ENCODE results near the gene SFXN5.

SFXN5 gene

DNA sequence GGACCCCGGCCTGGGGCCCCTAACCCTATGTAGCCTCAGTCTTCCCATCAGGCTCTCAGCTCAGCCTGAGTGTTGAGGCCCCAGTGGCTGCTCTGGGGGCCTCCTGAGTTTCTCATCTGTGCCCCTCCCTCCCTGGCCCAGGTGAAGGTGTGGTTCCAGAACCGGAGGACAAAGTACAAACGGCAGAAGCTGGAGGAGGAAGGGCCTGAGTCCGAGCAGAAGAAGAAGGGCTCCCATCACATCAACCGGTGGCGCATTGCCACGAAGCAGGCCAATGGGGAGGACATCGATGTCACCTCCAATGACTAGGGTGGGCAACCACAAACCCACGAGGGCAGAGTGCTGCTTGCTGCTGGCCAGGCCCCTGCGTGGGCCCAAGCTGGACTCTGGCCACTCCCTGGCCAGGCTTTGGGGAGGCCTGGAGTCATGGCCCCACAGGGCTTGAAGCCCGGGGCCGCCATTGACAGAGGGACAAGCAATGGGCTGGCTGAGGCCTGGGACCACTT, 137.8 kb downstream of the SFXN5 start:
- no peak for DNase-seq

DNA sequence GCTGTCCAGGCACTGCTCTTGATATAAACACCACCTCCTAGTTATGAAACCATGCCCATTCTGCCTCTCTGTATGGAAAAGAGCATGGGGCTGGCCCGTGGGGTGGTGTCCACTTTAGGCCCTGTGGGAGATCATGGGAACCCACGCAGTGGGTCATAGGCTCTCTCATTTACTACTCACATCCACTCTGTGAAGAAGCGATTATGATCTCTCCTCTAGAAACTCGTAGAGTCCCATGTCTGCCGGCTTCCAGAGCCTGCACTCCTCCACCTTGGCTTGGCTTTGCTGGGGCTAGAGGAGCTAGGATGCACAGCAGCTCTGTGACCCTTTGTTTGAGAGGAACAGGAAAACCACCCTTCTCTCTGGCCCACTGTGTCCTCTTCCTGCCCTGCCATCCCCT, 138.3 kb downstream of the SFXN5 start:
- no peak for DNase-seq

DNA sequence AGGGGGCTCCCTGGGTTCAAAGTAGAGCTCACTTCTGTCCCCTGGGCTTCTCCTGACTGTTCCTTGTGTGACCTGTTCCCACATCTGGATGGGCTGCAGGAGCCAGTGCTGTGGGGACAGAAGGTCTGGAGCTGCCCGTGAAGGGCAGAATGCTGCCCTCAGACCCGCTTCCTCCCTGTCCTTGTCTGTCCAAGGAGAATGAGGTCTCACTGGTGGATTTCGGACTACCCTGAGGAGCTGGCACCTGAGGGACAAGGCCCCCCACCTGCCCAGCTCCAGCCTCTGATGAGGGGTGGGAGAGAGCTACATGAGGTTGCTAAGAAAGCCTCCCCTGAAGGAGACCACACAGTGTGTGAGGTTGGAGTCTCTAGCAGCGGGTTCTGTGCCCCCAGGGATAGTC, 138.7 kb downstream of the SFXN5 start:
- no peak for DNase-seq

DNA sequence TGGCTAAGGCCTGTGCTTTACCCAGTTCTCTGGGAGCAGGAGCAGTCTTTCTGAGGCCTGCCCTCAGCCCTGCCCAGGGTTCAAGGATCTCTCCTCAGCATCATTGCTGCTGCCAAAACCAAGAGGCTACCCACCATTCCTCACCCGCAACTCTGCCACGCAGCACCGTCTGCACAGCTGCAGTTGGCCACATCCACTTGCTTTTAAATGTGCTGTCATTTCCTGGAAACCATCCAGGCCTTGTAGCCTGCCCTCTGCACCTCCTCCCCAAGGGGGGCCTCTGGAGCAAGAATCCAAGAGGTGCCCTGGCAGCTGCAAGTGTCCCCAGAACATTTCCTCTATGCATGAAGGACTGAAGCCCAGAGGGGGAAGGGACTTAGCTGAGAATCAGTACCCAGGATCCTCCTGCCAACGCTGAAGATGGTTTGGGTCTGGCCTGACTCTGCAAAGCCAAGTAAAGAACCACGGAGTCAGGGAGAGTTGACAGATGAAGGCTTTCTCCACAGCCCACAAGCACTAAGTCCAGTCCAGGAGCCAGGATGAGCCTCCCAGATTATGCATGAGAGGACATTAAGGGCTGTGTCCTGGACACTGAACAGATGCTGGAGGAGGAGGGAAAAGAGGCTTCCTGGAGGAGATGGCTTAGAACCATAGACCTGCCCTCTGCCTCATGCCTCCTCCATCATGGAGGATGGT, 139.3 kb downstream of the SFXN5 start:
- DNase-seq: no peak

DNA sequence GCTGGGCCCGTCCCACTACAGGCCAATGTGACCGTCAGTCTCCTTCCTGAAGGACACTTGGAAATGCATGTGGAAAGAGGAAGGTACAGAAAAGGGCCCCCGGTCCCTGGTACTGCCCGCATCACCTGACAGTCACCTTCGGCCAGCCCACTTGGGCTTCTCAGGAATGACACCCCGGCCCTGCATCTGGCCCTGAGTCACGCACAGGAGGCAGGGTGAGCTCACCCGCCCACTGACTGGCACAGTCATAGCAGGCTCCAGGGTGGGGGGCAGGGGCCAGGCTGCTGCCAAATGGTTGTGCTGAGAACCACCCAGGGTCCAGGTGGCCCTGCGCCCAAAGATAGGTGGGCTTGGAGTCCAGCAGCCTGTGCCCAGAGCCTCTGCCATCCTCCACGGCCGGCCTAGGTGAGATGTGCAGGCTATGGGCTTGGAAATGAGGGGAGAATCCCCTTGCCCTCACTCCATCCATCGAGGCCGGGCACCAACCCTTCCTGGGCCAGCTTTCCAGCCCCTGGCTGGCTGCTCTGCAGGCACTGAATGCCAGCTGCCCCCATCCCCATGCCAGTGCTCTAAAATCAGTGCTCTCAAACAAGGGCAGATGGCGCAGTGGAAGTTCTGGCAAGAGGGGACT, 140.1 kb downstream of the SFXN5 start:
- DNase-seq: no peak

DNA sequence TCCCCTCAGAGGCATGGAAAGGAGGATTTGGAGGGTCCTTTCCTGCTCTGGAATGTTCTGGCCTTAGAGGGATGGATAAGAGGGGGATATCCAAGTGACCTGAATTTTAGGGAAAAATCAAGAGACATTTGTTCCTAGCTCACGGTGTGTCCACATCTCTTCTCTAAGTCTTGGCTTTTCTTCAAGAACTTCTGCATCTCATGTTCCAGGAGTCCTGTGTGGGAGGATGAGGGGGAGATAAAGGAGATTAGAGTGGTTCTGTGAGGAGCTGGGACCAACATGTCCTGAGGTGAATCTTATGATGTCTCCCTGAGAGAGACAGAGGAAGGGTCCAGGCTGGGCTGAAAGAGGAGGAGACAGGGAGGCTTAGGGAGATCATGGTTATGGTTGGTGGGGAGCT, 142.5 kb downstream of the SFXN5 start:
- no peak for DNase-seq

DNA sequence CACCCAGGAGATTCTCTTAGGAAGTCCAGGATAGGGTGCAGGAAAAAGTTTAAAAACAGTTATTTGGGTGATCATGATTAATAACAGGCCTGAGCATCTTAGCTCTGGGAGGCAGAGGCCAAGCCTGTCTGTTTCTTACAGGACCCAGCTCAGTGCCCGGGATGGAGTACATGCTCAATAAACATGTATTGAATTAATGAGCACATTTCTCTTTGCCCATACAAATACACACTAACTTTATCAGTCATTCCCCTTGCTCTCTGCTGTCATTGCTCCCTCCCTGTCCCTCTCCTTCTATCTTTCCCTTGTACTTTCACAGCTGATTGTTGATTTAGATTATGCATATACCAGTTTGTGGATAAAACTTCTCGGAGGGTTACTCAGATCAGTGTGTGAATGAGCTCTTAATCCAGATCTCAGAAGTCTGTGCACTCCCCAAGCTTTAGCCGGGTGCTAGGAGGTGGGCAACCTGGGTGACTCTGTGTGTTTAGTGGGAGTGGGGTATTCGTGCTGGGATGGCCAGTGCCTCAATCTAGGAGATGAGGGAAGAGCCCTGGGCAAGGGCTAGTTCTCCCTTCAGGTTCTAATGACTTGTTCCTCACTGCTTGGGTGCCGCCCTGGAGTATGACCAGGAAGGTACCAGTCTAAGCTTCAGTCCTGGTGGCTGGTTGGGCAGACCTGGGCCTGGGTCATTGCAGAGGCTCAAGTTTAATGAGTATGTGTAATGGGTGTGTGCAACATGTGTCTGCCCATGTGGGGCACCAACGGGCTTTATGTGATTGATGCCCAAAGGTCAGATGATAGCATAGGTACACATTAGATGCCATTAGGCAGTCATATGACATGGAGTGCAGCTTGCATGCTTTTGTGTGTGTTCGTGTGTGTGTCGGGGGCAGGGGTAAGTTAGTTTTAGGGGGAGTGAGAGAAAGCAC, 143.6 kb downstream of the SFXN5 start:
- no peak for DNase-seq

DNA sequence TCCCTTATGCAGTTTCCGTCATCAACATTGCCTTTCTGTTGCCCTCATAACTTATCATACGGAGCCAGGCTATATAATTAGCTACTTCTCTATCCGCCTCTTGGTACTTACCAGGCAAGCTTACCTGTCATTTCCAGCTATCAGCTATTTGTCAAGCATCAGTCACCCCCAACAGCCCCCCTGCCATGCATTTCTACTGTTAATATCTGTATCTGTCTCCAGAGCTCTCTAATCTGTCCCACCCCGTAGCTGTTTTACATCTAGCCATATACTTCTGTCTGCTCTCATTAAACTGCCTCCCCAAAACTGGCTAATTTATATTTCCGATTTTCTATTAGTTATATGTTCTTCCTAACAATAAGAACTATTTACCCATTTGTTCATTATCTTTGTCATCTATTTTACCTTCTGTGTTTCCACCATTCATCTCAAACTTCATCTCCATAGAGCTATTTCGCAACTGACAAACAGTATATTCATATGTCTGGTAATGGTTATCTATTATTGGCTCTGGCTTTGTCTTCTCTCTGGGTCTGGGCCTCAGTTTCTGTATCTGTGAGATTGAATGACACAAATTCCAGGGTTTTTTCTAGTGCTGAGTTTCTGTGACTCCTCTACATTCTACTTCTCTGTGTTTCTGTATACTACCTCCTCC, 144.6 kb downstream of the SFXN5 start:
- DNase-seq: no peak

DNA sequence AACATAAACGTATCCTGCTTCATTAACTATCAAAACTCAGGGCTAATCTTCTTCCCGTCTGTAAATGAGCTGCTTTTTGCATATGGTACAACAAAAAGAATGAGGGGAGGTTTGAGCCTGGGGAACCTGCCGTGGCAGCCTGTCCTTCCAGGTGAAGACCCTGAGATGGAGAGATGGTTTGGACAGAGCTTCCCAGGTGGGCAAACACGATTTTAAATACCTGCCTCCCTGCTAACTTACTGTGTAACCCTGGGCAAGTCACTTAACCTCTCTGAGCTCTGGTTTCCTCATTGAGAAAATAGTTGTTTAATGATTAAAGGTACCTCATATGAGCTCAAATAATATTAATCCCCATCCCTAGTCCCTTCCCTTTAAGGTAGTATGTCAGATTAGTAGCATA, 145.1 kb downstream of the SFXN5 start:
- DNase-seq: no peak

DNA sequence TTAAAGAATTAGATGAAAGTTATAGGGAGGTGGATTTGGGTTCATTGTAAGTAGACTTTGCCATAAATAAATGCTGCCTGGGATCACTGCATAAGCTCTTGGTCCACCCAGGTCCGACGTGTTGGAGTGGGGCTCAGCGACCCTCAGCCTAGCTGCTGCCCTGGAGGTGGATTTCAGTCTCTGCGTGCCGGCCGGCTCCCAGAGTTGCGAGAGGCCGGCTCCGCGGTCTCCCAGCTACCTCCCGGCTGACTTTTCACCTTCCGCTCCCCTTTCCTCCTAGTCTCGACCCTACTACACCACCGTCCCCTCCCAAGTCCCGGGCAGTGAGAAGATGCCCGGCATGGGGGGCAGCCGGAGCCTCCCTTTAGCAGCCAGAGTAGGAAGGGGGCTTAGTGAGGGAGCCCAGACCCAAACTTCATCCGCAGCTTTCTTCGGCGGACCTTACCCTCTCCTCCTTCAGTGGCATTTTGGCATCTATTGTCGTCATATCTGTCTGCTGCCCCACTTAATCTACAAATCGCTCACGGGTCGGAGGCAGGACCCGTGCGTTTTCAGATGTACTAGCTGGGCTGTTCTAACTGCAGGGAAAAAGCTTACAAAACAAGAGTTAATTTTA, 146.1 kb downstream of the SFXN5 start:
- no peak for DNase-seq

DNA sequence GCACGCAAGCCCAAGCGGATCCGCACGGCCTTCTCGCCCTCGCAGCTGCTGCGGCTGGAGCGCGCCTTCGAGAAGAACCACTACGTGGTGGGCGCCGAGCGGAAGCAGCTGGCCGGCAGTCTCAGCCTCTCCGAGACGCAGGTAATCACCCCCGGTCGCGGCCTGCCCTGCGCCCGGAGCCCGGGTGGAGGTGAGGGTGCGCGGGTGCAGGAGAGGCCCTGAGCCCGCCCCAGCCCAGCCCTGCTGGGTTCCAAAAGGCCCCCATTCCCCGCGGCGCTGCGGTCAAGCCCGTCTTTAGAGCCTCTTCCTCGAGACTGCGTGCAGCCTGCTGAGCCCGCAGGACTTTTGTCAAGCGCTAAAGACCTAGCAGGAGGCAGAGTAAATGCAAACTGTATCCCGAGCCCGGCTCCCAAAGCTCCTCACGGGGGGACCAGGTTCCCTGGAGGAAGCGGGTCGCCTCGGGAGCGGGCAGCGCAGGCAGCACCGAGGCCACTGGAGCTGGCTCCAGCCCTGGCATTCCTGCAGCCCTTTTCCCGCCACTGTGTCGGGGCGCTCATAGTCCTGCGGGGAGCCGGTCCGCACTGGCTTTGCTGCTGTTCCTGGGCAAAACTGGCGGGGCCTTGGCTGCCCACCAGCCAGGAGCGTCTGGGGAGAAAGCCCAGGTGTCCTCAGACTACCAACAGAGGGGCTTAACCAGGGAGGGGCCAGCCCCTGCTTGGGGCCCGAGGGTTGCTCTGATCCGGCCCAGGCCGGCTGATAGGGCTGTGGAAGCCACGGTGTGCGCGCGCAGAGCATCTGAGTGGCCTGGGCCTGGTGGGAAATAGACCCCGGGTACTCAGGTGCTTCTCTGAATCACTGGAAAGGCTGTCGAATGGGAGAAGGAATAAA, 146.9 kb downstream of the SFXN5 start:
- no peak for DNase-seq

DNA sequence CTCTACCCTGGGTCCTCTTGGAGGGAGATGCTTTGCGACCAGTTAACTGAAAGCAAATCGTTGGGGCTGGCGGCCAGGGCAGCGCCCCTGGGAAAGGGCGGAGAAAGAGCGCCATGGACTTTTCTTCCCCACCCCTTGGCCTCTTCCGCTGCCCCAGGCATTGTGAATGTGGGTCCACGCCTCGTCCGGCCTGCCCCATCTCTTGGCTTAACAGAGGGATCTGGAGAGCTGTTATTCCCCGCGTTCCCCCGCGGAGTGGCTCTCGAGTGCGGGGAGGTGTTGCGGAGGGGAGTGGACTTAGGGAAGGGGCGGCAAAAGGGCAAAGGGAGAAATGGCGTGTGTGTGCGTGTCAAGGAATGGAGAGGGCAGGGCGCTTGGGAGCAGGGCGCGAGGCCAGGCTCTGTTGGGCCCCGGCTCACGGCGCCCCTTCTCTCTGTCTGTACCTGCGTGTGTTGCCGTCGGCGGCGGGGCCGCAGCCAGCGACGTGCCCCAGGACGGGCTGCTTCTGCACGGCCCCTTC, 147.6 kb downstream of the SFXN5 start:
- DNase-seq: no peak

DNA sequence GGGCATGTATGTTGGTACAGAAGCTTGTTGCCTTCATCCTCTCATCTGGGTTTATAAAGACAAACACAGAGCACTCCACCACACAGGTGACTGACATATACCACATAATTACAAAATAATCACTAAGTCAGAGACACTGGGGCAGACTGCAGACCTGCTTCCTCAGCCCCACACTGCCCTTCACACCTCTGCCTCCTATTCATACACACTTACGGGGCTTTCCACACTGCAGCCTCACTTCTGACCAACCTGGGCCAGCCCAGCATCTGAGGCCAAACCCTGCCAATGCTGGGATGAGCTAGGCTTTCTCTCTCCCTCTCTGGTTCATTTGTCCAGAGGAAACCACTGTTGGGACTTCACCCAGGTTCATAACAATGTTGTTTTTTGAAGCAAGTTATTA, 149.7 kb downstream of the SFXN5 start:
- no peak for DNase-seq

DNA sequence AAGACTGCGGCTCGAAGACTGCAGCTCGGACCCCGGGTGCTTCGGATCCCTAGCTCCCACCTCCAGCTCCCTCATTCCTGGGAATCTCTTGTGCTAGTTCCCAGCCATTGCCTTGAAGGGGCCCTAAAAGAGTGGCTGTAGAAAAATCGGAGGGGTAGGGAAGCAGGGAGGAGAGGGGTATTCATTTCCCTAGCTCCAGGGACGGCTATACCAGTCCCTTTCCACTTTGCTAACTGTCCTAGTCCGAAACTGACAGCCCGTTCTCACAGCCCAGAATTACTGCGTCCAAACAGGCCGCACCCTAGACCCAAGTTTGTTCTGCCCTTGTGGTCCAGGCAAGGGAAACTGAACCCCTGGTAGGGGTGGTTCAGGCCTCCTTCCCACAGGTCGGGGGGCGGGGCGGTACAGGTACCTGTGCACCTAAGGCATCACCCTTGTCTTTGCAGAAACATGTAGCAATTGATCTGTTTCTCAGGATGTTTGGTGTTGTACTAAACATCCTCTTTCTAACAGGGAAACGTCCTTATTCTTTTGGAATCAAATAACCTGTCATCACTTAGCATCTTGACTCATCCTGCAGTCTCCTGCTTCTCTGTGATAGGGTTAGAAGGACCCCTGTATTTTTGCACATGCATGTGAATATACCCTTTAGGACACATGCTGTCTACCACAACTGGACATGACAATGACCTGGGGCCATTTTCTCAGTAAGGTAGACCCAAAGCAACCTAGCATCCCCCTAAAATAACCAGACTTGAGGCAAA, 150.2 kb downstream of the SFXN5 start:
- no peak for DNase-seq

DNA sequence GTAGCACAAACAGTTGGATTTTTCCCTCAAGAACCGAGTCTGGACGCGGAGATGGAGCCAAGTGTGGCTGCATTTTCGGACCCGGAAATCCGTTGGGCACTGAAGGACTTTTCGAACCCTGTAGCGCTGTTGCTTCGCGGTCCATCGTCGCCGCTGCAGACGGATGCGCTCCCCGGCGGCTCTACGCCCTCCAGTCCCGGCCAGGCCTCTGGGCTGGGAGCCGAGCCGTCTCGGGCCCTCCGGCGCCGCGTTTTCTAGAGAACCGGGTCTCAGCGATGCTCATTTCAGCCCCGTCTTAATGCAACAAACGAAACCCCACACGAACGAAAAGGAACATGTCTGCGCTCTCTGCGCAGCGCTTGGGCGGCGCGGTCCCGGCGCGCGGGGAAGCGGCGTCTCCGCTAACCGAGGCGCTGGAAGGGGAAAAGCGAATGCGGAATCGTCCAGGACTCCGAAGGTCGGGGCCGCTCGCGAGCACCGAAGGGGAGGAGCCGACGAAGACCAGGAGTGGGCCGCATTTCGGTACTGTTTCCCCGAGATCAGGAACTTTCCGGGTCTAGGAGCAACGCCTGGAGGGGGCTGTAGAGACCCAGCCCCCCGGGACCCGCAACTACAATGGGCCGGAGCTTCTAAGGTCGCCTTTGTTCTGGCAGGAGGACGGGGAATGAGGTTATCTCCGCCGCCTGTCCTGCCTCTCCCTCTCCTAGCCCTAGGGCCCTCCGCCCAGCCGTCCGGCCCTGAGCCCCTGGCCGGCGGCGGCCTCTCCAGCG, 151.0 kb downstream of the SFXN5 start:
- no peak for DNase-seq

DNA sequence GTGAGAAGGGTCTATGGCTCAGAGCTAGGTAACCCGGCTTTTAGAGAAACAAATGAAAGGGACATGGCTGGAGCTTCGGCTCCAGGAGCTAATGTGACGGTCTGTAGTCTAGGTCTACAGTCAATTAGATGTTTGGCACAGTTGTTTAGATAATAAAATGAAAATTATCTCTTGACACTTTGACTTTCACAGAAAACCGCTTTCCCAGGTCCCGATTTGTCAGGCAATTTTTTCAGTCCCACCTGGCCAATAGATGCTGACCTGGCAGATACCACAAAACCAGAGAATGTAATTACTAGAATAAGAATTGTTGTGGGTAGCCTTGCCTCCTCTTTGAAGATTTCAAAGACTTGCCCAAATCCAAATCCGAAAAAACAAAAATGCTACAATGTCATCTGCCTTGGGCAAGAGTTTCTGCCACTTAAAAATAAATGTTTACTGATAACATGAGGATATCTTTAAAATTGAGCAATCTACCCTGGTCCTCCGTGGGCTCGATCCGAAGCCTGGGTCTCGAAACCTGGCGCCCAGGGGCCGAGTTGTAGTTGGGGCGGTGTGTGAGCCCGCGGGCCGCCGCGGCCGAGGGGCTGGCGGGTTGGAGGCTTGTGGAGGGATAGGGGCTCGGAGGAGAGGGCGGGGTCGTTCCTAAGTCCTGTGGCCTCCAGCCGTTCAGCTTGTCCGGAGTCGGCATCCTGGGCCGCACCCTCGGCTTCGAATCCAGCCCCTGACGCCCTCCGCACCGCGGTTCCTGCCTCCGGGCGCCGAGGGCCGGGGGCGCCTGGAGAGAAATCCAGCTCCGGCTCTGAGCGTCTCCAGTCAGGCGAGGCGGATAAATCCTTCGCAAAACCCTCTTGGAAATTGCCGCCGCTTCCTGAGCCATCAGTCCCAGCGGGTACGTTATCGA, 151.8 kb downstream of the SFXN5 start:
- DNase-seq: no peak

DNA sequence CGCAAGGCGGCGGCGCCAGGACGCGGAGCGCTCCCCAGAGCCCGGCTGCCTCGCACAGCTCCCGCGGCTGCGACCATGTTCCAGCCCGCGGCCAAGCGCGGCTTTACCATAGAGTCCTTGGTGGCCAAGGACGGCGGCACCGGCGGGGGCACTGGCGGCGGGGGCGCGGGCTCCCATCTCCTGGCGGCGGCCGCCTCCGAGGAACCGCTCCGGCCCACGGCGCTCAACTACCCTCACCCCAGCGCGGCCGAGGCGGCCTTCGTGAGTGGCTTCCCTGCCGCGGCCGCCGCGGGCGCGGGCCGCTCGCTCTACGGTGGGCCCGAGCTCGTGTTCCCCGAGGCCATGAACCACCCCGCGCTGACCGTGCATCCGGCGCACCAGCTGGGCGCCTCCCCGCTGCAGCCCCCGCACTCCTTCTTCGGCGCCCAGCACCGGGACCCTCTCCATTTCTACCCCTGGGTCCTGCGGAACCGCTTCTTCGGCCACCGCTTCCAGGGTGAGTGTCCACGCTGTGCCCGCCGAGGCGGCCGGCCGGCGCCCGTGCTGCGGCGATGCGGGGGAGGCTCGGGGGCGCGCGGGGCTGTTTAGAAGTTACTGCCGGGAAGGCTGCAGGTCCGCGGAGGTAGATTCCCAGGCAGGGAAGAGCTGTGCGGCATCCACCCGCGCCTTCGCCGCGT, 153.5 kb downstream of the SFXN5 start:
- DNase-seq: no peak
